ENCODE results near the gene CPNE2. TPM values are rescaled to one million over a fixed set of nuclear protein-coding genes. Genes with fewer than 3 reads are reported as not detected.

CPNE2 gene
- total RNA-seq, 1 experiment from 2014 or later = 14.5 TPM

GRCh38 chr16:57083485-57084126, 8.8 kb upstream of the CPNE2 start:
- no peaks in the 10 kb centered on the region for H3F3A ChIP-seq (ENCODE audit: low read length, unreplicated experiment)
- no TSS peak for BruUV-seq (replicated peaks)
- no peaks in the 10 kb centered on the region for H3K4me1 ChIP-seq (ENCODE audit: insufficient read depth, low read length)
- no peak overlapping the region for H3K4me3 ChIP-seq (ENCODE audit: low read length)
- H4K20me1 ChIP-seq (ENCODE audit: low read length) = no peaks in the 10 kb centered on the region
- no peak overlapping the region for H3K9ac ChIP-seq (ENCODE audit: low read length)
- no peaks in the 10 kb centered on the region for H3K9me3 ChIP-seq (ENCODE audit: low read length)
- ChIA-PET CTCF (no interaction called here), POLR2A (ENCODE audit: unreplicated experiment) (no interaction called here)
- no peak overlapping the region for H3K4me2 ChIP-seq (ENCODE audit: low read length)
- no peaks in the 10 kb centered on the region for H3K27me3 ChIP-seq (ENCODE audit: low read length)
- no peak overlapping the region for H2AFZ ChIP-seq (ENCODE audit: low read length)
- TF ChIP-seq CTCF (conservative IDR thresholded peaks at IDR 0.05; ENCODE audit: low read depth, low read length) (no peak), EZH2 (IDR thresholded peaks at IDR 0.05; ENCODE audit: low read length, unreplicated experiment) (no peak), EZH2phosphoT487 (IDR thresholded peaks at IDR 0.05; ENCODE audit: borderline replicate concordance, low read length) (no peak)
- H3K79me2 ChIP-seq (ENCODE audit: low read length) = no peaks in the 10 kb centered on the region
- no peak overlapping the region for H3K27ac ChIP-seq (ENCODE audit: low read length)
- DNase-seq (no peak), ATAC-seq (no peak)
- H3K9me2 ChIP-seq (replicated peaks; ENCODE audit: low read length) = no peaks in the 10 kb centered on the region
- H3K36me3 ChIP-seq (ENCODE audit: low read depth, low read length) = no peaks in the 10 kb centered on the region
- intact Hi-C loops (cut with micrococcal nuclease) = loop anchor here (1.0 kb wide), 2 partner anchors 85 to 217 kb away; no protein-coding TSS in a partner anchor

- Histone ChIP-seq H3K4me3 (ENCODE audit: low read length) (no peak overlapping the region), H3K4me2 (ENCODE audit: low read length) (no peak overlapping the region), H3F3A (ENCODE audit: low read length, unreplicated experiment) (no peaks in the 10 kb centered on the region), H3K36me3 (ENCODE audit: low read depth, low read length) (no peaks in the 10 kb centered on the region), H3K9me3 (ENCODE audit: low read length) (no peaks in the 10 kb centered on the region), H3K79me2 (ENCODE audit: low read length) (no peaks in the 10 kb centered on the region), H2AFZ (ENCODE audit: low read length) (no peak overlapping the region), H3K9me2 (replicated peaks; ENCODE audit: low read length) (no peaks in the 10 kb centered on the region), H3K27me3 (ENCODE audit: low read length) (no peaks in the 10 kb centered on the region), H3K9ac (ENCODE audit: low read length) (no peak overlapping the region), H3K27ac (ENCODE audit: low read length) (no peak overlapping the region), H3K4me1 (ENCODE audit: insufficient read depth, low read length) (no peaks in the 10 kb centered on the region), H4K20me1 (ENCODE audit: low read length) (no peaks in the 10 kb centered on the region)
- BruUV-seq (replicated peaks) = no TSS peak
- CTCF ChIA-PET = no interaction called here
- DNase-seq (peak; percentile 71), ATAC-seq (peak; percentile 58)
- intact Hi-C loops (cut with micrococcal nuclease) = loop anchor here (1.0 kb wide), 2 partner anchors 84 to 216 kb away; no protein-coding TSS in a partner anchor
- peak; percentile 87 for TF ChIP-seq CTCF (conservative IDR thresholded peaks at IDR 0.05; ENCODE audit: low read depth, low read length)
- no peak for TF ChIP-seq EZH2 (IDR thresholded peaks at IDR 0.05; ENCODE audit: low read length, unreplicated experiment)
- POLR2A ChIA-PET (ENCODE audit: unreplicated experiment) = no interaction called here
Observed at GRCh38 chr16:57084257-57084770, 8.1 kb upstream of the CPNE2 start.

- Histone ChIP-seq H3K4me2 (ENCODE audit: low read length) (no peak overlapping the region), H3K27me3 (ENCODE audit: low read length) (no peaks in the 10 kb centered on the region), H3K36me3 (ENCODE audit: low read depth, low read length) (no peaks in the 10 kb centered on the region), H3K9me2 (replicated peaks; ENCODE audit: low read length) (no peaks in the 10 kb centered on the region), H3K27ac (ENCODE audit: low read length) (no peak overlapping the region), H3K4me1 (ENCODE audit: insufficient read depth, low read length) (no peaks in the 10 kb centered on the region), H3K4me3 (ENCODE audit: low read length) (no peak overlapping the region), H3F3A (ENCODE audit: low read length, unreplicated experiment) (no peaks in the 10 kb centered on the region), H3K9me3 (ENCODE audit: low read length) (no peaks in the 10 kb centered on the region), H2AFZ (ENCODE audit: low read length) (no peak overlapping the region), H4K20me1 (ENCODE audit: low read length) (no peaks in the 10 kb centered on the region), H3K79me2 (ENCODE audit: low read length) (no peaks in the 10 kb centered on the region), H3K9ac (ENCODE audit: low read length) (no peak overlapping the region)
- no peak for DNase-seq
- intact Hi-C loops (cut with micrococcal nuclease) = loop anchor here (1.0 kb wide), 2 partner anchors 83 to 215 kb away; no protein-coding TSS in a partner anchor
- ATAC-seq = no peak
- TF ChIP-seq CTCF (conservative IDR thresholded peaks at IDR 0.05; ENCODE audit: low read depth, low read length) (no peak), EZH2 (IDR thresholded peaks at IDR 0.05; ENCODE audit: low read length, unreplicated experiment) (no peak), EZH2phosphoT487 (IDR thresholded peaks at IDR 0.05; ENCODE audit: borderline replicate concordance, low read length) (no peak)
- CTCF ChIA-PET = no interaction called here
- BruUV-seq (replicated peaks) = no TSS peak
- POLR2A ChIA-PET (ENCODE audit: unreplicated experiment) = no interaction called here
Observed at GRCh38 chr16:57084996-57085395, 7.4 kb upstream of the CPNE2 start.
